Measurements from ENCODE around the gene KRTAP5-10. TPM values are rescaled to one million over a fixed set of nuclear protein-coding genes. Genes with fewer than 3 reads are reported as not detected.
"Not testable (repeated sequence)": the region's sequence is repeated elsewhere in the genome, so short reads cannot be mapped to it uniquely, and the experiment has no call there.

The KRTAP5-10 gene
- total RNA-seq, 1 experiment from 2014 or later = not detected

GRCh38 chr11:71537977-71538665 is 27.2 kb upstream of the KRTAP5-10 start, which contains the start of gene KRTAP5-8:
Gene KRTAP5-8 (plus strand): TSS chr11:71538025. CDS start chr11:71538056, 31 bp downstream.
- not testable (repeated sequence) for DNase-seq (ENCODE audit: low read depth in 1 of 2, low spot score in 2 of 2); H3K4me1 ChIP-seq (replicated peaks); H3K4me3 ChIP-seq; H3K9me3 ChIP-seq (replicated peaks); H3K27me3 ChIP-seq (replicated peaks); H3K36me3 ChIP-seq; H3K27ac ChIP-seq

DNA sequence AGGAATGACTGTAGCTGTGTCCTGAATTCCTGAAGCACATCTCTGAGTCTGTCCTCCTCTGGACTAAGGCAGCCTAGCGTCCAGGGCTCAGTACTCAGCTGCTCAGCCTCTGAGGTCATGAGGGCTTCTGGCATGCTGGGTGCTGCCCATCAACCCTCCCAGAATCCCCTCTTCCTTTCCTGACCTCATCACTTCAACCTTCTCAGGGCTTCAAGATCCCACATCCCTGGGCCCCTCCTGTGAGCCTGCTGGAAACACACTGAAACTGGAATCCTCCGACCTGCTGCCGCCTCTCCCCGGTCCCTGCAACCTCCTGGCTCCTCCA is 26.7 kb upstream of the KRTAP5-10 start:
- Histone ChIP-seq H3K27me3 (replicated peaks) (no peaks in the 10 kb centered on the region), H3K36me3 (no peaks in the 10 kb centered on the region), H3K4me1 (replicated peaks) (no peaks in the 10 kb centered on the region), H3K4me3 (no peak overlapping the region), H3K27ac (no peak overlapping the region), H3K9me3 (replicated peaks) (no peaks in the 10 kb centered on the region)
- DNase-seq (ENCODE audit: low read depth in 1 of 2, low spot score in 2 of 2) = no peak

- Histone ChIP-seq H3K36me3 (no peaks in the 10 kb centered on the region), H3K9me3 (replicated peaks) (no peaks in the 10 kb centered on the region), H3K4me1 (replicated peaks) (no peaks in the 10 kb centered on the region), H3K4me3 (no peak overlapping the region), H3K27ac (no peak overlapping the region), H3K27me3 (replicated peaks) (no peaks in the 10 kb centered on the region)
- no peak for DNase-seq (ENCODE audit: low read depth in 1 of 2, low spot score in 2 of 2)
These were observed 26.3 kb upstream of the KRTAP5-10 start for GRCh38 chr11:71539017-71539416.

DNA sequence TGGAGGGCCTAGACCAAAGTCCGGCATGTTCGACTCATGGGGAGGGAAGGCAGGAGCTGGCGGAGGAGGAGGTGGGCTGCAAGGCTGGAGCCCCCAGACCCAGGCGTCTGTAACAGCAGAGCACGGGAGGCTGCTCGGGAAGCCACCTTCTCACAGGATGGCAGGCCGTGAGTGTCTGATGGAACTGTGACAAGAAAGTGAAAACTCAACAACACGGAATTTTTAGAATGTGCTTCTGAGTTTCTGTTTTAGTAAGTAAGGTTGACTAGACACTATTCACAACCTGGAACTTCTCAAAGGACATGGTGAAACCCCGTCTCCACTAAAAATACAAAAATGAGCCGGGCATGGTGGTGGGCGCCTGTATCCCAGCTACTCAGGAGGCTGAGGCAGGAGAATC is 25.4 kb upstream of the KRTAP5-10 start:
- not testable (repeated sequence) for H3K4me3 ChIP-seq; H3K27ac ChIP-seq; H3K36me3 ChIP-seq; H3K27me3 ChIP-seq (replicated peaks); H3K9me3 ChIP-seq (replicated peaks); DNase-seq (ENCODE audit: low read depth in 1 of 2, low spot score in 2 of 2); H3K4me1 ChIP-seq (replicated peaks)

GRCh38 chr11:71540521-71541304 is 24.6 kb upstream of the KRTAP5-10 start:
- not testable (repeated sequence) for H3K9me3 ChIP-seq (replicated peaks); H3K4me1 ChIP-seq (replicated peaks); H3K27me3 ChIP-seq (replicated peaks); H3K4me3 ChIP-seq; DNase-seq (ENCODE audit: low read depth in 1 of 2, low spot score in 2 of 2); H3K36me3 ChIP-seq; H3K27ac ChIP-seq

DNA sequence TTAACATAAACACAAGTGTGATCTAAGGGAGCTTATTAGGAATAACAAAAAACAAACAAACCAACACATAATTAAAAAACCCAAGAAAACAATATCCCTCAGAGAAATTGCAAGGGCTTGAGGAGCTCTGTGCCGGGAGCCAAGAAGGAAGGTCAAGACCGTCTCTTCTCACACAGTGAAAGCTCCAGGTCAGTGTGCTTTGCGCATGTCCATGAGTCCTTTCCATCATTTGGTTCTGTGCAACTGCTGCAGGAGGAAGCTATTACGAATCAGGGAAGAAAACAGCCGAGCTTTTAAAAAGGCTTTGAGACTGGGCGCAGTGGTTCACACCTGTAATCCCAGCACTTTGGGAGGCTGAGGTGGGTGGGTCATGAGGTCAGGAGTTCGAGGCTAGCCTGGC is 23.0 kb upstream of the KRTAP5-10 start:
- no peak overlapping the region for H3K4me3 ChIP-seq
- no peaks in the 10 kb centered on the region for H3K4me1 ChIP-seq (replicated peaks)
- no peak overlapping the region for H3K27ac ChIP-seq
- H3K27me3 ChIP-seq (replicated peaks) = no peaks in the 10 kb centered on the region
- H3K9me3 ChIP-seq (replicated peaks) = no peaks in the 10 kb centered on the region
- no peaks in the 10 kb centered on the region for H3K36me3 ChIP-seq
- no peak for DNase-seq (ENCODE audit: low read depth in 1 of 2, low spot score in 2 of 2)

- H3K27ac ChIP-seq = no peak overlapping the region
- H3K27me3 ChIP-seq (replicated peaks) = no peaks in the 10 kb centered on the region
- no peaks in the 10 kb centered on the region for H3K36me3 ChIP-seq
- DNase-seq (ENCODE audit: low read depth in 1 of 2, low spot score in 2 of 2) = no peak
- H3K9me3 ChIP-seq (replicated peaks) = no peaks in the 10 kb centered on the region
- no peak overlapping the region for H3K4me3 ChIP-seq
- no peaks in the 10 kb centered on the region for H3K4me1 ChIP-seq (replicated peaks)
These were observed 22.2 kb upstream of the KRTAP5-10 start for GRCh38 chr11:71542879-71543777.

- Histone ChIP-seq H3K27ac (no peak overlapping the region), H3K4me3 (no peak overlapping the region), H3K9me3 (replicated peaks) (no peaks in the 10 kb centered on the region), H3K4me1 (replicated peaks) (no peaks in the 10 kb centered on the region), H3K36me3 (no peaks in the 10 kb centered on the region), H3K27me3 (replicated peaks) (no peaks in the 10 kb centered on the region)
- DNase-seq (ENCODE audit: low read depth in 1 of 2, low spot score in 2 of 2) = no peak
These were observed 21.5 kb upstream of the KRTAP5-10 start for GRCh38 chr11:71543866-71544265.

DNA sequence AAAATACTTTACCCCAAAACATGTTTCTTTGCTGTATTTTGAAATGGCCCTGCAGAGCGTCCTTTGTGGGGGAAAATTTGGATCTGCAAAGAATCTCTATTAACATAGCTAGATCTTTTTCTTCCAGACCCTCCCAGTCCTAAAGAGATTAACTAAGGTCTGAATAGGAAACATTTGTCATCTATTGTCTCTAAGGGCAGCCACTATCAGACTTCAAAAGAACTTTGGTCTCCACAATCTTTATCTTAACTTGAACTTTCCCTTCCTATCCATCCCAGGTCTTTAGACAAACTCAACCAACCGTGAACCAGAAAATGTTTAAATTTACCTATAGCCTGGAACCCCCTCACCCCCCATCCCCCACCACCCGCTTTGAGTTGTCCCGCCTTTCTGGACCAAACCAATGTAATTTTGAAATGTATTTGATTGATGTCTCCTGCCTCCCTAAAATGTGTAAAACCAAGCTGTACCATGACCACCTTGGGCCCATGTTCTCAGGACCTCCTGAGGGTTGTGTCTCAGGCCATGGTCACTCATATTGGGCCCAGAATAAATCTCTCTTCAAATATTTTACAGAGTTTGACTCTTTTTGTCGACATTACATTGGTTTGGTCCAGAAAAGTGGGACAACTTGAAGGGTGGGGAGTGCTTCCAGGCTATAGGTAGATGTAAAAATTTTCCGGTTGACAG is 20.7 kb upstream of the KRTAP5-10 start:
- Histone ChIP-seq H3K27me3 (replicated peaks) (no peaks in the 10 kb centered on the region), H3K27ac (no peak overlapping the region), H3K9me3 (replicated peaks) (no peaks in the 10 kb centered on the region), H3K4me3 (no peak overlapping the region), H3K4me1 (replicated peaks) (no peaks in the 10 kb centered on the region), H3K36me3 (no peaks in the 10 kb centered on the region)
- DNase-seq (ENCODE audit: low read depth in 1 of 2, low spot score in 2 of 2) = no peak

GRCh38 chr11:71545405-71545966 is 19.9 kb upstream of the KRTAP5-10 start:
- Histone ChIP-seq H3K27me3 (replicated peaks) (no peaks in the 10 kb centered on the region), H3K9me3 (replicated peaks) (no peaks in the 10 kb centered on the region), H3K27ac (no peak overlapping the region), H3K36me3 (no peaks in the 10 kb centered on the region), H3K4me1 (replicated peaks) (no peaks in the 10 kb centered on the region), H3K4me3 (no peak overlapping the region)
- DNase-seq (ENCODE audit: low read depth in 1 of 2, low spot score in 2 of 2) = no peak

DNA sequence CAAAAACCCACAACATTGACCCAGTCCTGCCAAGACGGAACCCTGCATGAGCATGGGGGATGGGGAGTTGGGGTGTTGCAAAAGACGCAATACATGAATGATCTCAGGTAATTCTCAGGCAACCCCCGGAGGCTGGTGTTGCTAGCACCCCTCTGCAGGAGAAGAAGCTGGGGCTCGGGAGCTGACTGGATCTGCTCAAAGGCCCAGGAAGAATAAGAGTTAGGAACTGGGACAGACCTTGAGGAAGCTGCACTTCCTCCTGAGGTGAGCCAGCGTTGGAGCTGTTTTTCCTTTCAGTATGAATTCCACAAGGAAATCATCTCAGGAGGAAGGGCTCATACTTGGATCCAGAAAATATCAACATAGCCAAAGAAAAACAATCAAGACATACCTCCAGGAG is 17.2 kb upstream of the KRTAP5-10 start, which contains the start of gene KRTAP5-9:
Gene KRTAP5-9 (plus strand): TSS at position 301 of the 400 bp plus-strand sequence. CDS start 238 bp downstream, outside the sequence.
- Histone ChIP-seq H3K27ac (no peak within 1 kb of the TSS), H3K27me3 (replicated peaks) (no peaks in the 10 kb centered on the region), H3K4me1 (replicated peaks) (no peaks in the 10 kb centered on the region)

GRCh38 chr11:71548716-71549151 is 16.6 kb upstream of the KRTAP5-10 start:
- Histone ChIP-seq H3K9me3 (replicated peaks) (no peaks in the 10 kb centered on the region), H3K4me1 (replicated peaks) (no peaks in the 10 kb centered on the region), H3K4me3 (no peak overlapping the region), H3K27ac (no peak overlapping the region), H3K27me3 (replicated peaks) (no peaks in the 10 kb centered on the region), H3K36me3 (no peaks in the 10 kb centered on the region)
- no peak for DNase-seq (ENCODE audit: low read depth in 1 of 2, low spot score in 2 of 2)

More for the DNA sequence above, 17.2 kb upstream of the KRTAP5-10 start, which contains the start of gene KRTAP5-9:
- DNase-seq (ENCODE audit: low read depth in 1 of 2, low spot score in 2 of 2) = no peak
- H3K4me3 ChIP-seq = no peak within 1 kb of the TSS
- H3K36me3 ChIP-seq = no peaks in the 10 kb centered on the region
- no peaks in the 10 kb centered on the region for H3K9me3 ChIP-seq (replicated peaks)

- no peaks in the 10 kb centered on the region for H3K27me3 ChIP-seq (replicated peaks)
- no peaks in the 10 kb centered on the region for H3K9me3 ChIP-seq (replicated peaks)
- no peak overlapping the region for H3K4me3 ChIP-seq
- no peaks in the 10 kb centered on the region for H3K36me3 ChIP-seq
- no peak for DNase-seq (ENCODE audit: low read depth in 1 of 2, low spot score in 2 of 2)
- no peak overlapping the region for H3K27ac ChIP-seq
- no peaks in the 10 kb centered on the region for H3K4me1 ChIP-seq (replicated peaks)
These were observed 13.7 kb upstream of the KRTAP5-10 start for GRCh38 chr11:71551711-71552110.
